GM13977 (cell line): Measurements from ENCODE around the gene RDM1.

Experiments
- DNase-seq: peaks from one replicate; pipeline ENCODE4 v3.0.0; 2012; ENCODE audit warnings: low spot score
- in situ Hi-C: fragments of 300-500 bp; cut with MboI; formaldehyde crosslinking; loops from one replicate; pipeline ENCODE4 v1.12.0; 2022; ENCODE audit warnings: low sequenced_read_pairs, low pct_unique_long_range_greater_than_20kb, mixed read lengths, inconsistent platforms; ENCODE audit not compliant: unreplicated experiment
- TF ChIP-seq, protein P1 (sequence below): IDR thresholded peaks from 2 replicates; pipeline ENCODE4 v1.5.1; 2012; ENCODE audit warnings: mild to moderate bottlenecking, control low read depth; ENCODE audit not compliant: insufficient read depth; ENCODE audit errors: extremely low read depth, missing control alignments

RDM1 gene

DNA sequence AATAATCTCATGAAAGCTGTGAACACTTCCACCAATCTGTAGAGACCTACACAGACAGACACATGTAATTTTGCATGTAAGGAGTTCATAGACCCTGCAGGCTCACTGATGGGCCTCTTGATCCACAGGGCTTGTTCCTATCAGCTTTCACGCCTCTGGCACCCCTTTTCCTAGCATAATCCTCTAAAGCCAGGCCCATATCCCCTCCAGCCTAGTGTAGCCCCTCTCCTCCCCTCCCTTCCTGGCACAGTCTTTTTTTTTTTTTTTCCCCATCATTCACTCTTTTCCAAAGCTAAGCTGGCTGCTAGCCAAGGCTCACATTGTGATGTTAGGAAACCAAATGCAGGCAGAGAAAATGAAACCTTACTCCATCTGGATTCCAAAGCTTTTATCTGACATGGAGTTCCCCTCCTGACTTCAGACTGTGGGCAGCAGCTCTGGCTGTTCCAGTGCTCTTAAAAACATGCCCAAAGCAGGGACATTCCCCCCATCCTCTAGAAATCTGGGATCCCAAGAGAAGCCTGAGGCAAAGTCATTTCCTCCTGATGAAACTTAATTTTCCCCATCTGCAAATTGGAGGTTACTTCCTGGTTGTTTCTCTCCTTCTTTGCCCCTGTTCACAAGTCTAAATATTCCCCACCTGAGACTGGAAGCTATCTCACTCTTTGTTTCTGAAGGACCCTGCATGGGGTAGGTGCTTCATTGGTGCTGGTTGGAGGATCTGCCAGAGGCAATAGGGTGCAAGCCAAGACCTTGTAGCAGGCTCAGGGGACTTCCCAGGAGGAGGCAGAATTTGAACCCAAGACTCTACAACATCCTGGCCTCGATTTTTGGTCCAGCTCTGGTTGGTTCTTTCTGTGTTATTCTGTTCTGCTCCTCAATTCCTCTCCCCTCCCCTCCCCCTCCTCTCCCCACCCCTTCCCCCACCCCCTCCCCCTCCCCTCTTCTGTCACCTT is 40.5 kb downstream of the RDM1 start:
- in situ Hi-C loops = no loop called here
- no peak for DNase-seq
- TF ChIP-seq, protein P1, sequence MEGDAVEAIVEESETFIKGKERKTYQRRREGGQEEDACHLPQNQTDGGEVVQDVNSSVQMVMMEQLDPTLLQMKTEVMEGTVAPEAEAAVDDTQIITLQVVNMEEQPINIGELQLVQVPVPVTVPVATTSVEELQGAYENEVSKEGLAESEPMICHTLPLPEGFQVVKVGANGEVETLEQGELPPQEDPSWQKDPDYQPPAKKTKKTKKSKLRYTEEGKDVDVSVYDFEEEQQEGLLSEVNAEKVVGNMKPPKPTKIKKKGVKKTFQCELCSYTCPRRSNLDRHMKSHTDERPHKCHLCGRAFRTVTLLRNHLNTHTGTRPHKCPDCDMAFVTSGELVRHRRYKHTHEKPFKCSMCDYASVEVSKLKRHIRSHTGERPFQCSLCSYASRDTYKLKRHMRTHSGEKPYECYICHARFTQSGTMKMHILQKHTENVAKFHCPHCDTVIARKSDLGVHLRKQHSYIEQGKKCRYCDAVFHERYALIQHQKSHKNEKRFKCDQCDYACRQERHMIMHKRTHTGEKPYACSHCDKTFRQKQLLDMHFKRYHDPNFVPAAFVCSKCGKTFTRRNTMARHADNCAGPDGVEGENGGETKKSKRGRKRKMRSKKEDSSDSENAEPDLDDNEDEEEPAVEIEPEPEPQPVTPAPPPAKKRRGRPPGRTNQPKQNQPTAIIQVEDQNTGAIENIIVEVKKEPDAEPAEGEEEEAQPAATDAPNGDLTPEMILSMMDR = no peak

DNA sequence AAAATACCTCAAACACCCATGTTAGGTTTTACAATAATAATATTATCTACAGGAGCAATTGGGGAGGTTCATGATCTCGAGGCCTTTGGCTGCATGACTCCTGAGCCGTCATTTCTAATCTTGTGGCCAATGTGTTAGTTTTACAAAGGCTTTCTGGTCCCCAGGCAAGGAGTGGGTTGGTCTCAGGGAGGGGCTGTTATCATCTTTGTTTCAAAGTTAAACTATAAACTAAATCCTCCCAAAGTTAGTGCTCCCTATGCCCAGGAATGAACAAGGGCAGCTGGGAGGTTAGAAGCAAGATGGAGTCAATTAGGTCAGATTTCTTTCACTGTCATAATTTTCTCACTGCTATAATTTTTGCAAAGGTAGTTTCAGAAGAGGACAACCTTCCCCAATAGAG is 41.3 kb downstream of the RDM1 start:
- no peak for DNase-seq
- in situ Hi-C loops = no loop called here
- TF ChIP-seq, protein P1 = no peak

DNA sequence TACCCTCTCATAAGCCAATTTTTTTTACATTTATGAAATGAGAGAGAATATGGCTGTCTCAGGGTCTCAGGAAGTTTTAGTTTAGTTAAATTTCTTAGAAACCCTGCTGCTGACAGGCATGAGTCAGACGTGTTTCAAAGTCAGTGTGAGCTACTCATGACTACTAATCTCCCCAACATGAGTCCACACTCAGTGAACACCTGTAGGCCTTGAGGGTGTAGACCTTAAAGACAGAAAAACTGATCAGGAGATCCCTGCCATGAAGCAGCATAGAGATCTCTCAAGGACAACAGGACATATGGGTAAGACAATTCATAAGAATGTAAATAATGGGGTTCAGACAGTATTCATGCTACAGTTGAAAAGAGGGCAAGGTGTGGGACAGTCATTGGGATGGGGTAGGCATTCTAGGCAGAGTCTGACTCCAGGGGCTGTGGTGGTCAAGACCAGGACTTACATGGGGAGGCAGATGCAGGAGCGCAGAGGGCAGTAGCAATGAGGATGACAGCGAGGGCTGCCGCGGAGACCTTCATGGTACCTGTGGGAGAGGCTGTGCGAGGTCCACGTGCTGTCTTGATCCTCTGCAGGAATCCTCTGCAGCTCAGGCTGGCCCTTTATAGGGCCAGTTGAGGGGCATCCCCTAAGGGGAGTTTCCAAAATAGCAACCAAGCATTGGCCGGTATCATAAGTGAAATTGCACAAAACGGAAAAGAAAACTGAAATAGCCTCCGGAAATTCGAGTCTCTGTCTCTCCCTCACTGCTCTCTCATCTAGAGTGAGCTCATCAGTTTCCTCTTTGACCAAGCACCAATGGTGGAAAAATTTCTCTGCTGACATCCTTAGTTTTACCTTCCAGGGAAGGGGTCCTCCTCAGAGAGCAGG is 50.6 kb downstream of the RDM1 start, which contains the start of gene CCL5:
CCL5 (minus strand) TSS at position 588 of the 882 bp plus-strand sequence.
- peak; percentile 88 for DNase-seq
- TF ChIP-seq, protein P1 = no peak
- in situ Hi-C loops = no loop called here

DNA sequence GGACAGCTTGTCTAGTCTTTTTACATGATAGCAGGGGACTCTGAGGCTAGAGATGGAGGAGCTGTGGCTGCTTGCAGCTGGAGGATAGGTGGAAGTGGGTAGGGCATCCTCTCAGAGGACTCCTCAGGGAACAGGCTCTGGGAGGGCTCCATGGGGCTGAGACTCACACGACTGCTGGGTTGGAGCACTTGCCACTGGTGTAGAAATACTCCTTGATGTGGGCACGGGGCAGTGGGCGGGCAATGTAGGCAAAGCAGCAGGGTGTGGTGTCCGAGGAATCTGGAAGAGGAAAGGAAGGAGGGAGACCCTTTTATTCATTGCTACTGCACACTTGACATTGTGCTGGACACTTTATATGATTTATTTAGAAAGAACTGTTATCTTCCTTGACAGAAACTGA is 52.2 kb downstream of the RDM1 start:
- TF ChIP-seq, protein P1 = no peak
- no peak for DNase-seq
- in situ Hi-C loops = no loop called here

DNA sequence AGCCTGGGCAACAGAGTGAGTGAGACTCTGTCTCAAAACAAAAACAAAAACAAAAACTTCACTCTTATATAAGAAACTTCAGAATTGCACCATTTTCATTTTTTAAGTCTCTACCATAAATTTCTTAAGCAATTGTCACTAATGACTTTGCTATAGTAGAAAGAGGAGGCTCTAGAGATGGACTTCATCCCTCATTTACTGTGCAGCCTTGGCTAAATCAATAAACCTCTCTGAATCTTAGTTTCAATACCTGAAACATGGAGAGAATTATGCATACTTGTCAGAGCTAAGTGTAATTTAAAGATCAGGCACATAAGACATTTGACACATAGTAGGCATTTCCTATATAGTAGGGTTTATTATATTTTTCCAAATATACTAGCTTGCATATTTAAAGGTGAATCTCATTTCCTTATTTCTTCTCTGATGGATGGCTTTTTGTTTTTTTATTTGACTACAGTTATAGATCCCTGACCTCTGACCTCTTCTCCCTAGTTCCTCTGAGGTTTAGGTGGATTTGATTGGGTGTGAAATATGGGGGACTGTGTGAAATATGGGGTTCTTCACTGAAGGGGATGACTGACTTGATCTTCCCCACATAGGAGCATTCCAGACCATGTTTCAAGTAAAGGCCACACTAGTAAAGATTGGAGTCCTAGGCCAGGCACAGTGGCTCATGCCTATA is 53.1 kb downstream of the RDM1 start:
- in situ Hi-C loops = no loop called here
- TF ChIP-seq, protein P1 = no peak
- DNase-seq = no peak

DNA sequence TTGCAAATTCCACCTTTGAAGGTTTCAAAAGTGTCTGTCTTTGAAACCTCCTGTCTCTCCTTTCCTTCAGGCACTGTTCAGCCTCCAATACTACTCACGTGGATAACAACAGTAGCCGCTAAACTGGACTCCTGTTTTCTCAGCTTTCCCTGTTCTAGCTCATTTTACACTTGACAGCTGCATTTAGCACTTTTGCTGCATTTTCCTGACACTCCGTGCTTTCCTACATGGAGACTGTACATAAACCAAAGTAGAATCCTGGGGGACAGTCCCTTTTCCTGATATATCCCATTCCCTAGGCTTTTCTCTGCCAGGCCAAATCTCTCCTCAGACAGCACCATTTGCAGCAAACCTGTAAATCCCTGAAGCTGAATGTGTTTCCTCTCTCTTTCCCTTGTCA is 54.0 kb downstream of the RDM1 start:
- in situ Hi-C loops = no loop called here
- DNase-seq = no peak
- TF ChIP-seq, protein P1 = no peak
